BLaER1 treated with 17β-estradiol and CSF1 and Interleukin-3, amounts not matched to agents 10 nM and 100 nM (cell line): ENCODE data around the gene PLEKHM3.
A peak's percentile ranks its signal among the peaks of the same experiment; 100 is the strongest.

Experiments used
- H3K27ac ChIP-seq, 11 experiments: shearing (Covaris generic); formaldehyde crosslinking; 2 replicates each; pipeline ENCODE4 v1.8.1; 2022
- H3K27me3 ChIP-seq, 11 experiments: shearing (Covaris generic); formaldehyde crosslinking; 2 replicates each; pipeline ENCODE4 v1.8.1; 2022
- H3K36me3 ChIP-seq, 11 experiments: shearing (Covaris generic); formaldehyde crosslinking; 2 replicates each; pipeline ENCODE4 v1.8.1; 2022
- H3K4me1 ChIP-seq, 10 experiments: shearing (Covaris generic); formaldehyde crosslinking; 2 replicates each; pipeline ENCODE4 v1.8.1; 2022
- H3K4me2 ChIP-seq, 11 experiments: shearing (Covaris generic); formaldehyde crosslinking; 2 replicates each; pipeline ENCODE4 v1.8.1; 2022
- H3K4me3 ChIP-seq, 10 experiments: shearing (Covaris generic); formaldehyde crosslinking; 2 replicates each; pipeline ENCODE4 v1.8.1; 2022
- H3K9ac ChIP-seq, 11 experiments: shearing (Covaris generic); formaldehyde crosslinking; 2 replicates each; pipeline ENCODE4 v1.8.1; 2022
- H3K9me3 ChIP-seq, 11 experiments: shearing (Covaris generic); formaldehyde crosslinking; replicated peaks in 1 of 11; 2 replicates each; pipeline ENCODE4 v1.8.1; 2022
- H4K20me1 ChIP-seq, 11 experiments: shearing (Covaris generic); formaldehyde crosslinking; 2 replicates each; pipeline ENCODE4 v1.8.1; 2022
- Cebpa-rat ChIP-seq, 11 experiments: shearing (Covaris generic); IDR thresholded peaks; 2 replicates each; pipeline ENCODE4 v1.8.1; 2022

Gene PLEKHM3

GRCh38 chr2:208062113-208062512 is 36.8 kb upstream of the PLEKHM3 start:
- TF ChIP-seq Cebpa-rat (IDR thresholded peaks at IDR 0.05) = no peak
- no peaks in the 10 kb centered on the region for H3K27me3 ChIP-seq
- H3K9me3 ChIP-seq = no peaks in the 10 kb centered on the region
- H3K4me2 ChIP-seq = no peak overlapping the region
- H3K27ac ChIP-seq = no peak overlapping the region
- no peaks in the 10 kb centered on the region for H4K20me1 ChIP-seq
- H3K4me1 ChIP-seq = peaks cover 0 to 10% (median 2%) of the 10 kb centered on the region in 10 experiments; a peak in 9 of 20 replicates
- no peak overlapping the region for H3K4me3 ChIP-seq
- no peaks in the 10 kb centered on the region for H3K36me3 ChIP-seq
- H3K9ac ChIP-seq = no peak overlapping the region

- TF ChIP-seq Cebpa-rat (IDR thresholded peaks at IDR 0.05) = no peak
- H3K27me3 ChIP-seq = no peaks in the 10 kb centered on the region
- no peaks in the 10 kb centered on the region for H3K4me1 ChIP-seq
Observed at GRCh38 chr2:208057108-208057507, 31.8 kb upstream of the PLEKHM3 start.

GRCh38 chr2:208049441-208049840 is 24.1 kb upstream of the PLEKHM3 start:
- no peak for TF ChIP-seq Cebpa-rat (IDR thresholded peaks at IDR 0.05)
- H3K9ac ChIP-seq = no peak overlapping the region
- peak overlapping the region in 4 of 11 experiments; percentile 7 to 45 (median 22); a peak in 8 of 22 replicates for H3K4me2 ChIP-seq
- no peaks in the 10 kb centered on the region for H4K20me1 ChIP-seq
- peaks cover 0 to 17% (median 6%) of the 10 kb centered on the region in 10 experiments; a peak in 8 of 20 replicates for H3K4me1 ChIP-seq
- no peak overlapping the region for H3K4me3 ChIP-seq
- H3K36me3 ChIP-seq = no peaks in the 10 kb centered on the region
- no peaks in the 10 kb centered on the region for H3K27me3 ChIP-seq
- H3K27ac ChIP-seq = no peak overlapping the region
- no peaks in the 10 kb centered on the region for H3K9me3 ChIP-seq

More at GRCh38 chr2:208057108-208057507, 31.8 kb upstream of the PLEKHM3 start:
- Histone ChIP-seq H3K4me2 (no peak overlapping the region), H3K4me3 (no peak overlapping the region), H4K20me1 (no peaks in the 10 kb centered on the region), H3K9me3 (no peaks in the 10 kb centered on the region), H3K27ac (no peak overlapping the region), H3K36me3 (no peaks in the 10 kb centered on the region), H3K9ac (no peak overlapping the region)

GRCh38 chr2:208049006-208049405 is 23.7 kb upstream of the PLEKHM3 start:
- no peak for TF ChIP-seq Cebpa-rat (IDR thresholded peaks at IDR 0.05)
- no peaks in the 10 kb centered on the region for H3K27me3 ChIP-seq

GRCh38 chr2:208047840-208048239 is 22.5 kb upstream of the PLEKHM3 start:
- no peak for TF ChIP-seq Cebpa-rat (IDR thresholded peaks at IDR 0.05)
- Histone ChIP-seq H3K4me1 (peaks cover 0 to 17% (median 6%) of the 10 kb centered on the region in 10 experiments; a peak in 10 of 20 replicates), H3K27me3 (no peaks in the 10 kb centered on the region)

More at GRCh38 chr2:208049006-208049405, 23.7 kb upstream of the PLEKHM3 start:
- Histone ChIP-seq H3K36me3 (no peaks in the 10 kb centered on the region), H3K4me3 (no peak overlapping the region), H4K20me1 (no peaks in the 10 kb centered on the region), H3K9ac (no peak overlapping the region), H3K4me1 (peaks cover 0 to 17% (median 6%) of the 10 kb centered on the region in 10 experiments; a peak in 10 of 20 replicates), H3K27ac (no peak overlapping the region), H3K9me3 (no peaks in the 10 kb centered on the region), H3K4me2 (peak overlapping the region in 3 of 11 experiments; percentile 6 to 45 (median 27); a peak in 6 of 22 replicates)

GRCh38 chr2:208046686-208047085 is 21.4 kb upstream of the PLEKHM3 start:
- TF ChIP-seq Cebpa-rat (IDR thresholded peaks at IDR 0.05) = no peak

More at GRCh38 chr2:208047840-208048239, 22.5 kb upstream of the PLEKHM3 start:
- Histone ChIP-seq H4K20me1 (no peaks in the 10 kb centered on the region), H3K36me3 (no peaks in the 10 kb centered on the region), H3K4me3 (no peak overlapping the region), H3K9ac (no peak overlapping the region), H3K9me3 (no peaks in the 10 kb centered on the region), H3K27ac (no peak overlapping the region), H3K4me2 (no peak overlapping the region)

GRCh38 chr2:208042450-208042849 is 17.1 kb upstream of the PLEKHM3 start:
- Histone ChIP-seq H3K27ac (no peak overlapping the region), H3K4me3 (no peak overlapping the region), H3K27me3 (no peaks in the 10 kb centered on the region), H3K36me3 (no peaks in the 10 kb centered on the region), H3K4me1 (peaks cover 0 to 3% (median 0%) of the 10 kb centered on the region in 10 experiments; a peak in 2 of 20 replicates), H4K20me1 (no peaks in the 10 kb centered on the region), H3K9ac (no peak overlapping the region), H3K4me2 (no peak overlapping the region), H3K9me3 (no peaks in the 10 kb centered on the region)
- TF ChIP-seq Cebpa-rat (IDR thresholded peaks at IDR 0.05) = no peak

More at GRCh38 chr2:208046686-208047085, 21.4 kb upstream of the PLEKHM3 start:
- H3K27me3 ChIP-seq = no peaks in the 10 kb centered on the region
- no peaks in the 10 kb centered on the region for H3K36me3 ChIP-seq
- no peak overlapping the region for H3K27ac ChIP-seq
- H3K4me3 ChIP-seq = no peak overlapping the region
- H3K9ac ChIP-seq = no peak overlapping the region
- peaks cover 0 to 17% (median 6%) of the 10 kb centered on the region in 10 experiments; a peak in 10 of 20 replicates for H3K4me1 ChIP-seq
- H4K20me1 ChIP-seq = no peaks in the 10 kb centered on the region
- H3K4me2 ChIP-seq = no peak overlapping the region
- H3K9me3 ChIP-seq = no peaks in the 10 kb centered on the region

GRCh38 chr2:208042041-208042440 is 16.7 kb upstream of the PLEKHM3 start:
- no peak overlapping the region for H3K9ac ChIP-seq
- no peaks in the 10 kb centered on the region for H3K9me3 ChIP-seq
- no peaks in the 10 kb centered on the region for H3K36me3 ChIP-seq
- no peaks in the 10 kb centered on the region for H3K27me3 ChIP-seq
- H4K20me1 ChIP-seq = no peaks in the 10 kb centered on the region
- no peak overlapping the region for H3K27ac ChIP-seq
- H3K4me3 ChIP-seq = no peak overlapping the region
- H3K4me1 ChIP-seq = peaks cover 0 to 3% (median 0%) of the 10 kb centered on the region in 10 experiments; a peak in 2 of 20 replicates
- no peak overlapping the region for H3K4me2 ChIP-seq
- no peak for TF ChIP-seq Cebpa-rat (IDR thresholded peaks at IDR 0.05)

GRCh38 chr2:208040199-208041171 is 15.2 kb upstream of the PLEKHM3 start:
- Histone ChIP-seq H3K27ac (no peak overlapping the region), H3K4me1 (peaks cover 0 to 3% (median 0%) of the 10 kb centered on the region in 10 experiments; a peak in 2 of 20 replicates), H3K4me3 (no peak overlapping the region), H4K20me1 (no peaks in the 10 kb centered on the region), H3K9me3 (no peaks in the 10 kb centered on the region), H3K4me2 (no peak overlapping the region), H3K9ac (no peak overlapping the region), H3K36me3 (no peaks in the 10 kb centered on the region), H3K27me3 (no peaks in the 10 kb centered on the region)
- TF ChIP-seq Cebpa-rat (IDR thresholded peaks at IDR 0.05) = no peak
